Measurements from ENCODE around the gene GIMAP6. TPM values are rescaled to one million over a fixed set of nuclear protein-coding genes. Genes with fewer than 3 reads are reported as not detected.
"Not testable (repeated sequence)": the region's sequence is repeated elsewhere in the genome, so short reads cannot be mapped to it uniquely, and the experiment has no call there.

Gene GIMAP6
- polyA plus RNA-seq, 3 donors from 2014 or later, result 119 to 279 (median 173) TPM

- H3K4me1 Mint-ChIP-seq, result peaks cover 90 to 95% of the 10 kb centered on the region in 2 donors
- peak in 2 of 3 donors; percentile 27 to 29 for DNase-seq
- H3K4me3 Mint-ChIP-seq, result peak overlapping the region; percentile 99 to 100 (median 99)
- H3K36me3 Mint-ChIP-seq, result peaks cover 54 to 59% (median 58%) of the 10 kb centered on the region in 3 donors
- peaks cover 0 to 11% (median 2%) of the 10 kb centered on the region in 6 donors for H3K9me3 Mint-ChIP-seq
- H3K27ac Mint-ChIP-seq, result peak overlapping the region; percentile 94 to 99 (median 97)
- H3K27me3 Mint-ChIP-seq (ENCODE audit: low read depth in 3 of 3), result peaks cover 2 to 7% (median 3%) of the 10 kb centered on the region in 3 donors
Measured at GRCh38 chr7:150631084-150631826, 930 bp downstream of the GIMAP6 start.

GRCh38 chr7:150629347-150629746 is 2.8 kb downstream of the GIMAP6 start:
- Mint-ChIP-seq H3K4me3 (peak overlapping the region; percentile 99 to 100 (median 99)), H3K4me1 (peaks cover 87 to 95% of the 10 kb centered on the region in 2 donors), H3K9me3 (peaks cover 0 to 4% (median 1%) of the 10 kb centered on the region in 6 donors), H3K36me3 (peaks cover 66 to 74% (median 73%) of the 10 kb centered on the region in 3 donors), H3K27me3 (ENCODE audit: low read depth in 3 of 3) (peaks cover 0 to 7% (median 3%) of the 10 kb centered on the region in 3 donors), H3K27ac (peak overlapping the region; percentile 41 to 98 (median 94))
- no peak for DNase-seq

DNA sequence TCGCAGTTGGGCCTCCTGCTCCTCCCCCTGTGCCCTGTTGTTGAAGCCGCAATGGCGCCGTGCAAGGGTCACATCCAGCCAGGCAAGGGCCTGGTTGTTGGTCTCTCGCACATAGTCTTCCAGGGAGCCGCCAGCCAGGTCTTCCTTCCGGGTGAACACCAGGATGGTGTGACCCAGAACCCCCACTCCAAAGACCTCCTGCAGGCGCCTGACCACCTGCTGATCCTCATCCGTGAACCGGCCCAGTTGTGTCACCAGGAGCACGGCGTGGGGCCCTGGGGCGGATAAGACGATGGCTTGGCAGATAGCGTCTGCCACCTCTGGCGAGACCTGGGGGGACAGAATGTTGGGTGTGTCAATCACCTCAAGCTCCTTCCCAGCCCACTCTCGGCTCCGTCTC is 4.2 kb downstream of the GIMAP6 start:
- H3K4me3 Mint-ChIP-seq, result peak overlapping the region in 4 of 5 donors; percentile 76 to 100 (median 99)

DNA sequence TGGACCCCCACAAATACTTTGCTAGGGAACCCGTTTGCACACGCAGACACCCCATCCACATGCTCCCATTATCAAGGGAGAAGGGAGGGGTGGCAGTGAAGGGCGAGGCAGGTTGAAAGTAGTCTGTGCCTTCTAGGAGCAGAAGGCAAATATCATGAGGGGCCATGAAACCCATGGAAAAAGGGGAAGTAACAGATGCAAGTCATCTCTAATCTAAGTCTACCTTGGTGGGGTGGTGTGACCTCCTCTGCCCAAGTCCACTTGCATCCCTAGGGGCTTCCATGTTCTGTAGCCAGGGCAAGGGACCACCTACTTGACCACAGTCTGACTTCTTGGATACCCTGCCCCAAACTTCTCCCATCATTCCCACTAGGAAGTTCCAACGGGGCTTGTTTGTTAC is 5.5 kb downstream of the GIMAP6 start:
- Mint-ChIP-seq H3K27ac (peak overlapping the region; percentile 47 to 96 (median 70)), H3K36me3 (peaks cover 61 to 81% (median 75%) of the 10 kb centered on the region in 3 donors), H3K4me3 (peak overlapping the region; percentile 40 to 60 (median 50)), H3K27me3 (ENCODE audit: low read depth in 3 of 3) (peaks cover 0 to under 1% (median 0%) of the 10 kb centered on the region in 3 donors), H3K9me3 (peaks cover 0 to 4% (median 1%) of the 10 kb centered on the region in 6 donors), H3K4me1 (peaks cover 75 to 85% of the 10 kb centered on the region in 2 donors)
- no peak for DNase-seq

More for the DNA sequence above, 4.2 kb downstream of the GIMAP6 start:
- Mint-ChIP-seq H3K9me3 (peaks cover 0 to 4% (median 1%) of the 10 kb centered on the region in 6 donors), H3K36me3 (peaks cover 66 to 84% (median 83%) of the 10 kb centered on the region in 3 donors), H3K4me1 (peaks cover 85 to 90% of the 10 kb centered on the region in 2 donors), H3K27ac (peak overlapping the region; percentile 66 to 98 (median 84)), H3K27me3 (ENCODE audit: low read depth in 3 of 3) (peaks cover 0 to 5% (median 3%) of the 10 kb centered on the region in 3 donors)
- DNase-seq, result no peak

GRCh38 chr7:150621376-150621775 is 10.8 kb downstream of the GIMAP6 start:
- Mint-ChIP-seq H3K27me3 (ENCODE audit: low read depth in 3 of 3) (peaks cover 0 to 1% (median 0%) of the 10 kb centered on the region in 3 donors), H3K36me3 (peaks cover 12 to 37% (median 29%) of the 10 kb centered on the region in 3 donors), H3K4me3 (no peak overlapping the region), H3K4me1 (peaks cover 28 to 59% of the 10 kb centered on the region in 2 donors), H3K9me3 (no peaks in the 10 kb centered on the region), H3K27ac (peak overlapping the region; percentile 47 to 77 (median 69))
- no peak for DNase-seq

GRCh38 chr7:150620617-150621371 is 11.4 kb downstream of the GIMAP6 start:
- peaks cover 0 to 1% (median 0%) of the 10 kb centered on the region in 3 donors for H3K27me3 Mint-ChIP-seq (ENCODE audit: low read depth in 3 of 3)
- H3K9me3 Mint-ChIP-seq, result no peaks in the 10 kb centered on the region
- H3K4me1 Mint-ChIP-seq, result peaks cover 22 to 53% of the 10 kb centered on the region in 2 donors
- DNase-seq, result no peak
- H3K36me3 Mint-ChIP-seq, result peaks cover 11 to 31% (median 26%) of the 10 kb centered on the region in 3 donors
- no peak overlapping the region for H3K4me3 Mint-ChIP-seq
- H3K27ac Mint-ChIP-seq, result peak overlapping the region; percentile 47 to 77 (median 69)

DNA sequence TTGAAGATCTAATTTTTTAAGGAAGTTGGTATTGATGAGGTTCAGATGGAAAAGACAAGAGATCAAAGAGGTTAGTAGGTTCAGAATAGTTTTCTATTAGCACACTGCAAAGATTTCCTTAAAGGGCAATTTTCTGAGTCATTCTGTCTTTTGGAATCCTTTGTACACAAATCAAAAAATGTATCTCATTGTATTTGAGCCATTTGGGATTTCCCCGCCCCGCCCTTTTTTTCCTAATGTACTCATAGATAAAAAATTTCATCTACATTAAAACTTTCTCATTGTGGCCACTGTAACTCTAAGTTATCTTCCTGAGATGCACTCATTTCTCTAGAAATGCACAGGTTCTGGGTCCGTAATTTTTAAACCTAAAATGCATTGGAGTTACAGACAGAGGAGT is 12.1 kb downstream of the GIMAP6 start:
- H3K4me1 Mint-ChIP-seq, result peaks cover 17 to 48% of the 10 kb centered on the region in 2 donors
- DNase-seq, result no peak
- no peaks in the 10 kb centered on the region for H3K9me3 Mint-ChIP-seq
- H3K27me3 Mint-ChIP-seq (ENCODE audit: low read depth in 3 of 3), result peaks cover 0 to 1% (median 0%) of the 10 kb centered on the region in 3 donors
- peak overlapping the region in 1 of 6 donors; percentile 42 for H3K27ac Mint-ChIP-seq
- H3K4me3 Mint-ChIP-seq, result no peak overlapping the region
- peaks cover 4 to 24% (median 19%) of the 10 kb centered on the region in 3 donors for H3K36me3 Mint-ChIP-seq

- peaks cover 18 to 28% of the 10 kb centered on the region in 2 donors for H3K4me1 Mint-ChIP-seq
Measured at GRCh38 chr7:150615221-150615755, 16.9 kb downstream of the GIMAP6 start.

GRCh38 chr7:150614426-150614825 is 17.8 kb downstream of the GIMAP6 start:
- H3K27me3 Mint-ChIP-seq (ENCODE audit: low read depth in 3 of 3); H3K4me3 Mint-ChIP-seq; DNase-seq; H3K9me3 Mint-ChIP-seq; H3K36me3 Mint-ChIP-seq: not testable (repeated sequence)
- H3K27ac Mint-ChIP-seq, result peak overlapping the region in 3 of 6 donors; percentile 7 to 49 (median 48)
- H3K4me1 Mint-ChIP-seq, result peaks cover 19 to 20% of the 10 kb centered on the region in 2 donors

More at GRCh38 chr7:150615221-150615755, 16.9 kb downstream of the GIMAP6 start:
- H3K36me3 Mint-ChIP-seq; H3K27me3 Mint-ChIP-seq (ENCODE audit: low read depth in 3 of 3); DNase-seq; H3K9me3 Mint-ChIP-seq; H3K4me3 Mint-ChIP-seq: not testable (repeated sequence)
- peak overlapping the region in 4 of 6 donors; percentile 20 to 63 (median 35) for H3K27ac Mint-ChIP-seq

- DNase-seq, result no peak
- H3K4me3 Mint-ChIP-seq, result no peak overlapping the region
- H3K4me1 Mint-ChIP-seq, result peaks cover 19 to 21% of the 10 kb centered on the region in 2 donors
- H3K36me3 Mint-ChIP-seq, result peaks cover 0 to 9% (median 8%) of the 10 kb centered on the region in 3 donors
- peaks cover 0 to 5% (median 0%) of the 10 kb centered on the region in 6 donors for H3K9me3 Mint-ChIP-seq
- H3K27ac Mint-ChIP-seq, result no peak overlapping the region
- H3K27me3 Mint-ChIP-seq (ENCODE audit: low read depth in 3 of 3), result peaks cover 0 to 3% (median 0%) of the 10 kb centered on the region in 3 donors
Measured at GRCh38 chr7:150613880-150614279, 18.3 kb downstream of the GIMAP6 start.

- peaks cover 0 to 9% (median 7%) of the 10 kb centered on the region in 3 donors for H3K36me3 Mint-ChIP-seq
- DNase-seq, result no peak
- no peak overlapping the region for H3K4me3 Mint-ChIP-seq
- peaks cover 29 to 30% of the 10 kb centered on the region in 2 donors for H3K4me1 Mint-ChIP-seq
- no peak overlapping the region for H3K27ac Mint-ChIP-seq
- H3K27me3 Mint-ChIP-seq (ENCODE audit: low read depth in 3 of 3), result peaks cover 0 to 3% (median 0%) of the 10 kb centered on the region in 3 donors
- peaks cover 0 to 5% (median 0%) of the 10 kb centered on the region in 6 donors for H3K9me3 Mint-ChIP-seq
Measured at GRCh38 chr7:150612925-150613324, 19.3 kb downstream of the GIMAP6 start.

- DNase-seq, result no peak
- Mint-ChIP-seq H3K27me3 (ENCODE audit: low read depth in 3 of 3) (peaks cover 0 to 3% (median 0%) of the 10 kb centered on the region in 3 donors), H3K4me1 (peaks cover 38 to 39% of the 10 kb centered on the region in 2 donors), H3K36me3 (peaks cover 0 to 5% (median 3%) of the 10 kb centered on the region in 3 donors), H3K27ac (peak overlapping the region in 1 of 6 donors; percentile 26), H3K9me3 (peaks cover 0 to 5% (median 0%) of the 10 kb centered on the region in 6 donors), H3K4me3 (no peak overlapping the region)
Measured at GRCh38 chr7:150610233-150610632, 22.0 kb downstream of the GIMAP6 start.

DNA sequence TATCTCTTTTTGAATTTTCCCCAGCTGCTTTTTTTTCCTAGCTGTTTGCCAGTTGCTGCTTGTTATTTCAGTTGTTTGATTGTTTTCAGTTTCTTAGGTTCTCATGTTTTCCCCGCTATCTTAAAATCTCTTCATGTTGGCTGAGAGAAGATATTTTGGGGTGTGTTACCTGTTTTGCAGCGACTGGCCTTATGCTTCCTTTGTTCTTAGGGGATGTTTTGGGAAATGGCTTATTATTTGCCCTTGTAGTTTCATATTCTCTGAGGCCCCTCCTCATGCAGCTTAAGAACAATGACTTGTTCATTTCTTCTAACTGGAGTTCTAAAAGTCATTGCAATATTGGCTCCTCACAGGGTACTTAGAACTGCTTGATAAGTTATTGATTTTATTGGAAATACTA is 28.6 kb downstream of the GIMAP6 start:
- peaks cover 28 to 49% of the 10 kb centered on the region in 2 donors for H3K4me1 Mint-ChIP-seq
- DNase-seq; H3K27ac Mint-ChIP-seq; H3K27me3 Mint-ChIP-seq (ENCODE audit: low read depth in 3 of 3); H3K9me3 Mint-ChIP-seq; H3K36me3 Mint-ChIP-seq; H3K4me3 Mint-ChIP-seq: not testable (repeated sequence)
